Measurements from ENCODE around the gene USF2.

Gene USF2

GRCh38 chr19:35223862-35224505, 44.8 kb upstream of the USF2 start:
- TF ChIP-seq CTCF (IDR thresholded peaks at IDR 0.05; ENCODE audit: extremely low read depth, missing control alignments), result no peak
- no peak for DNase-seq (ENCODE audit: low spot score)

- no peak for TF ChIP-seq CTCF (IDR thresholded peaks at IDR 0.05; ENCODE audit: extremely low read depth, missing control alignments)
- no peak for DNase-seq (ENCODE audit: low spot score)
These were observed 43.8 kb upstream of the USF2 start for GRCh38 chr19:35224681-35225571.

GRCh38 chr19:35225951-35226350, 42.8 kb upstream of the USF2 start:
- DNase-seq (ENCODE audit: low spot score), result no peak
- no peak for TF ChIP-seq CTCF (IDR thresholded peaks at IDR 0.05; ENCODE audit: extremely low read depth, missing control alignments)

- TF ChIP-seq CTCF (IDR thresholded peaks at IDR 0.05; ENCODE audit: extremely low read depth, missing control alignments), result no peak
- no peak for DNase-seq (ENCODE audit: low spot score)
These were observed 42.0 kb upstream of the USF2 start for GRCh38 chr19:35226748-35227147.

- TF ChIP-seq CTCF (IDR thresholded peaks at IDR 0.05; ENCODE audit: extremely low read depth, missing control alignments), result no peak
- no peak for DNase-seq (ENCODE audit: low spot score)
These were observed 40.4 kb upstream of the USF2 start, which contains the start of gene FAM187B for GRCh38 chr19:35228177-35228930. Gene FAM187B (minus strand): TSS chr19:35228739. CDS start chr19:35228680, 59 bp downstream.

GRCh38 chr19:35229601-35230000, 39.2 kb upstream of the USF2 start:
- no peak for TF ChIP-seq CTCF (IDR thresholded peaks at IDR 0.05; ENCODE audit: extremely low read depth, missing control alignments)
- DNase-seq (ENCODE audit: low spot score), result no peak

Measured in GM20000 (cell line).